Measurements from ENCODE around the gene MAGI1.

The MAGI1 gene

GRCh38 chr3:65354880-65355279, 683.8 kb downstream of the MAGI1 start:
- no peak for DNase-seq (ENCODE audit: low spot score)
- in situ Hi-C loops (cut with MboI; ENCODE audit: low sequenced_read_pairs, unreplicated experiment): no loop called here
- TF ChIP-seq CTCF (IDR thresholded peaks at IDR 0.05; ENCODE audit: borderline replicate concordance, control extremely low read depth, extremely low read depth, insufficient read depth, missing control alignments): no peak

DNA sequence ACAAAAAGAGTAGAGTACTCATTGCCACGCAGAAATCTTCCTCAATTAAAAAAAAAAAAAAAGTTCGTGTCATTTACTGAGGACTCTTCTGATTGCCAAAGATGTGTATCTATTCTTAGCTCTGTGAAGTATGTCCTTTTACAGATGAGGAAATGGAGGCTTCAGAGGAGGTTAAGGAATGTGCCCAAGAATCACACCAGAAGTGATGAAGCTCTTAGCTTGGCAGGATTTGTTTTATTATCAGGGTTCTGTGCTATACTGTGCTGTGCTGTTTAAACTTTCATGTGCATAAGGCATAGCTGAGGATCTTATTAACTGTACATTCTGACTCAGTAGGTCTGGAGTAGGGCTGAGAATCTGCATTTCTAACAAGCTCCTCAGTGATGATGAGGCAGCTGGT, 685.8 kb downstream of the MAGI1 start:
- DNase-seq (ENCODE audit: low spot score): no peak
- in situ Hi-C loops (cut with MboI; ENCODE audit: low sequenced_read_pairs, unreplicated experiment): no loop called here
- TF ChIP-seq CTCF (IDR thresholded peaks at IDR 0.05; ENCODE audit: borderline replicate concordance, control extremely low read depth, extremely low read depth, insufficient read depth, missing control alignments): no peak

DNA sequence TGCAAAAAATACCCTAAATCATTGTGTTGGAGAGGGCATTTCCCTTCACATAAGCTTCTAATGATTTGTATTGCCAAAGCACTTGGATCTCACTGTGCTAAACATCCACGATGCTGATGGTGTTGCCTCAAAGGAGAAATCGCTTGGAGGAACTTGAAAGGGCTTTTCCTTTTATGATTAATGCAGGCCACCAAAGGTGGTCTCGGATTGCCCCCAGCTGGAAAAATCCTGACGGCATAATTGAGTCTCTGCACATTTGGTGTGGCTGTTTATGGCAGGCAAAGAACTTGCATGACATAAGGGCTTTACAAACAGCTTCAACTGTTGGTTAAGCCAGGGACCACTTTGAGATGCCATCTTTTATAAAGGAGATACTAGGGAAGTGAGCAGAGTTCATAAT, 687.0 kb downstream of the MAGI1 start:
- in situ Hi-C loops (cut with MboI; ENCODE audit: low sequenced_read_pairs, unreplicated experiment): no loop called here
- TF ChIP-seq CTCF (IDR thresholded peaks at IDR 0.05; ENCODE audit: borderline replicate concordance, control extremely low read depth, extremely low read depth, insufficient read depth, missing control alignments): no peak
- DNase-seq (ENCODE audit: low spot score): no peak

GRCh38 chr3:65350801-65351476, 687.8 kb downstream of the MAGI1 start:
- DNase-seq (ENCODE audit: low spot score): no peak
- in situ Hi-C loops (cut with MboI; ENCODE audit: low sequenced_read_pairs, unreplicated experiment): no loop called here
- TF ChIP-seq CTCF (IDR thresholded peaks at IDR 0.05; ENCODE audit: borderline replicate concordance, control extremely low read depth, extremely low read depth, insufficient read depth, missing control alignments): no peak

GRCh38 chr3:65348398-65348995, 690.2 kb downstream of the MAGI1 start:
- TF ChIP-seq CTCF (IDR thresholded peaks at IDR 0.05; ENCODE audit: borderline replicate concordance, control extremely low read depth, extremely low read depth, insufficient read depth, missing control alignments): no peak
- DNase-seq (ENCODE audit: low spot score): no peak
- in situ Hi-C loops (cut with MboI; ENCODE audit: low sequenced_read_pairs, unreplicated experiment): no loop called here

- in situ Hi-C loops (cut with MboI; ENCODE audit: low sequenced_read_pairs, unreplicated experiment): no loop called here
- no peak for TF ChIP-seq CTCF (IDR thresholded peaks at IDR 0.05; ENCODE audit: borderline replicate concordance, control extremely low read depth, extremely low read depth, insufficient read depth, missing control alignments)
- no peak for DNase-seq (ENCODE audit: low spot score)
Observed at GRCh38 chr3:65347166-65347565, 691.6 kb downstream of the MAGI1 start.

All from GM13976 (cell line).